NCI-H82 (cell line): ENCODE results near the gene PLCG1.

Experiments
- DNase-seq: peaks from one replicate; lab custom pipeline; 2025; lab: John Stamatoyannopoulos, UW

PLCG1 gene

DNA sequence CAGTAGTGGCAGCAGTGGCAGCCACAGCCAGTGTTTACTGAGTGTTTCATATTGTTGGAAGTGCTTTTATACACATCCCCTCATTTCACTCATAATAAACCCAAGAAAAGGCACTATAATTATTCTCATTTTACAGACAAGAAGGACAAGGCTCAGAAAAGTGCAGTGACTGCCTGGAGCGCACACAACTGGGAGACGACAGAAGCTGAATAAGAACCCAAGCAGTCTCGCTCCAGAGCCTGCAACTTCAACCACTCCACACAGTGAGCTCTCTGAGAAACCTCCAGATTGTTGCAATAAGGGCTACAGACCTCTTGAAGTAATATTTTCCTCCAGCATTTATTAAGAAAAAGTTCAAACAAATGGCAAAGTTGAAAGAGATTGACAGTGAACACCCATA, 76.9 kb downstream of the PLCG1 start:
- no peak for DNase-seq

DNA sequence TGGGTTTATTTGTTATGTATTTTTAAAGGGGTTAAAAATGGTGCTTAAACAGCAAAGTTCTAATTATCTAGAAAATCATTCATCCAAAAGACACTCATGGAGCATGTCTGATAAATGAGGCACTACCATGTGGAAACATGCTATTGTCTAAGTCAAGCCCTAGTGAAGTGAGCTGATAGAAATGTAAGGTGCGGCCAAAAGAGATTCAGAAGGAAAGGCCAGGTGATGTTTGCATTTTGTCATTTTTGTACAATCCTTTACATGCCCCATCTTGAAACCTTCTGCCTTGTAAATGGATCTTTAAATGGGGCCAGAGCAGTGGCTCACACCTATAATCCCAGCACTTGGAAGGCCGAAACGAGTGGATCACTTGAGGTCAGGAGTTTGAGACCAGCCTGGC, 77.3 kb downstream of the PLCG1 start:
- no peak for DNase-seq

- no peak for DNase-seq
These were observed 80.1 kb downstream of the PLCG1 start for GRCh38 chr20:41217422-41217821.

DNA sequence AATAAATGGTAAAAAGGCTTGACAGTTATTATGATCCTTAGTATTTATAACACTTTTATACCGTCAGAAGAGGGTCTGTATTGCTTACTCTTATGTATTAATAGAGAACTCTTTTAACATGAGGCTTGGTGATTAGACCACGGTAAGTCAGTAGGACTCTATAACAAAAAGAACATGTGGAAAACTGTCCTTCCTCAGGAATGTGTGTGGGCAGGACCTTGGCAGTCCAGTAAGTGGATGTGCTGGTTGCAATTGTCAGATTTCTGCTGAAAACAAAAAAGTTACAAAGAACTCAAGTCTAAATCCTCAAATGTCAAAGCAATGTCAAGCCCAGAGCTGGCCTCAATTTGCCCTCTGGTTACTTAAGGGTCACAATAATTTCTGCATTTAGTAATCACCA, 81.1 kb downstream of the PLCG1 start:
- no peak for DNase-seq

DNA sequence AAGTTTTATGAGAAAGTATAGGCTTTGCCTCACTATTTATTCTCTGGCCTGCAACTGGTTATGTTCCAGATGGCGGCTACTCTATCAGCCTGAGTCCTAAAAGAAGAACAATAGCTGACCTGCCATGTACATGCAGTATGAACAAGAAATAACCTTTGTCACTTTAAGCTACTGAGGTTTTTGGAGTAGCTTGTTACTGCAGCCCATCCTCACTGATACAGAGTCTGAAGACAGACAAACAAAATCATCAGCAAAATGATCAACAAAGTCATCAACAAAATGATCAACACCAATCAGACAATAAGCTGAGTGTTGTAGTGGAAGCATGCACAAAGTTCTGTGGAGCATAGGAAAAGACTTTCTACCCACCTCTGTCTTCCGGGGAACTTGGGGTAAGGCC, 82.5 kb downstream of the PLCG1 start:
- no peak for DNase-seq

DNA sequence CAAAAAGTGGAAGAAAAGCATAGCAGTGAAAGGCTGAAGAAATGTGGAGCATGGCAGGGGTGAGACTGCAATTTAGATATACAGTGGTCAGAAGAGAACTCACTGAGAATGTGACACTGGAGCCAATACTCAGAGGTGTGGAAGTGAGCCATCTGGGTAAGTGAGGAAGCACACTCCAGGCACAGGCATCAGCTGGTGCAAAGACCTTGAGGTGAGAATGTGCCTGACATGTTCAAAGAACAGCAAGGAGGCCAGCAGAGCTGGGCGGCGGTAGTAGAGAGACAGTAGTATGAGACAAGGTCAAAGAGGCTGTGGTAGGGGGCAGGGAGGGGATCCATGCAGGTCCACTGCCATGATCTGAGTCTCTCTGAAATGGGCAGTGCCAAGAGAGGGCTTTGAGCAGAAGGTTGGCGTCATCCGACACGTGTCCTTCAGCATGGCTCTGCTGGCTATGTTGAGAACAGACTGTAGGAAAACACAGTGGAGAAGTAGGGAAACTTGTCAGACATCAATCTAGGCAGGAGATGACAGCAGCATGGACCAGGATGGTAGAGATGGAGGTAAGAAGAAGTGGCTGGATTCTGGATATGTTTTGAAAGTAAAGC, 84.4 kb downstream of the PLCG1 start:
- no peak for DNase-seq

DNA sequence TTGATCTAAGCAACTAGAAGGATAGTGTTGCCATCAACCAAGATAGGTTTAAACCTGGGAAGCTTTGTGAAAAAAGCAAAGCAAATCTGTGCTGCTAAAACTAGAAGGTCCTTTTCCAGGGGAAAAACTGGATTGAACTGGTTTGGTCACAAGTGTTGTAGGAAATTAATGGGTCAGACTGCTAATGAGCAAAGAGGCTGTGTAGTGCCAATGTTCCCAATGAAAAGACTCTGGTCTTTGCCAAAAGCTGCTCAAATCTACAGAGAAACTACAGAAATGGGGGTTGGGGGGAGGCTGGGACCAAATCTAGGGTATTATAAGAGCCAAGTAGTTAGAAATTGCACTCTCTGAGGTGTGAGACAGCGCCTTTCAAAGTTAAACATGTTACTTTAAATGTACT, 85.0 kb downstream of the PLCG1 start:
- no peak for DNase-seq

DNA sequence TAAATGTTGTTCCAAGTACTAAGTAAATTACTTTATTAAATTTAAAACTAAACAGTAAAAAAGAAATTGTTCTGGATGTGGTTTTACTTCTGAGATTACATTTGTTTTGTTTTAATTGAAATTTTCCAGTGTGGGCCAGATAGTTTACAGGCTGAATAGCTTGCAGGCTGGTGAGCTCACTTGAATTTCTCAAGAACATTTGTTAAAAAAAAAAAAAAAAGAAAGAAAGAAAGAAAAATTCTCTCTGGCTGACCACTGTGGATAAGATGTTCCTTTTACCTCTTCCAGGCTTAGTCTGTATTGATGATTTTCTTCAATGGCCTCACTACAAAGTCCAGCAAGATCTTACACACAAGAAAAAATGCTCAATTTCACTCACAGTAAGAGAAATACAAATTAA, 85.4 kb downstream of the PLCG1 start:
- no peak for DNase-seq

DNA sequence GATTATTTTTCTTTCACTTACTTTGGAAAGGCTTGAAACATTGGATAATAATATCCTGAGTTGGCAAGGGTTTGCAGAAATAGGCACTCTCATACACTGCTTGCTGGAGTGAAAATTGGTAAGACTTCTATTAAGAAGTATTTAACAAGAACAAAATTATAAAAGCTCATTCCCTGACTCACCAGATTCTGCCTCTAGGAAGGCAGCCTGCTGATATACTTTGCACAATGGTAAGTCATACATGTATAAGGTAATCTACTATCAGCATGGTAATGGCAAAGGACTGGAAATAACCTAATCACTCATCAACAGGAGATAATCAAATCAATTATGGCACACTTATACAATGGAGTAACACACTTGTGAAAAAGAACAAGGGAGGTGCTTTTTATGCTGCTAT, 85.8 kb downstream of the PLCG1 start:
- DNase-seq, result no peak

DNA sequence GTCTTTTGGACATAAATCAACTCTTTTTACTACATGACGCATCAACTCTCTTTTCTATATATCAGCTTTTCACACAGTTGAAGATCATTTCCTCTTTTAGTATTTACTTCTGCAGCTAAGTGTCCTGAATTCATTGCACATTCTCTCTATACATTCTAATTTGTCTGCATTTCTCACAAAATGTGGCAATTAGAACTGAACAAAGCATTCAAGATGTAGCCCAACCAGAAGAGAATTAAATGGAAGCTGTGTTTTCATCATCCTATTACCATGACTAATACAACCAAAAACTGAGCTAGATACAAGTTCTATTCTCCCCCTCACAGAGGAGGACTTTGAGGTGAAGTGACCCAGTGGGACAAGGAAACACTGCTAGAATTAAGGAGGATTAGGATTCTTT, 86.9 kb downstream of the PLCG1 start:
- no peak for DNase-seq

DNA sequence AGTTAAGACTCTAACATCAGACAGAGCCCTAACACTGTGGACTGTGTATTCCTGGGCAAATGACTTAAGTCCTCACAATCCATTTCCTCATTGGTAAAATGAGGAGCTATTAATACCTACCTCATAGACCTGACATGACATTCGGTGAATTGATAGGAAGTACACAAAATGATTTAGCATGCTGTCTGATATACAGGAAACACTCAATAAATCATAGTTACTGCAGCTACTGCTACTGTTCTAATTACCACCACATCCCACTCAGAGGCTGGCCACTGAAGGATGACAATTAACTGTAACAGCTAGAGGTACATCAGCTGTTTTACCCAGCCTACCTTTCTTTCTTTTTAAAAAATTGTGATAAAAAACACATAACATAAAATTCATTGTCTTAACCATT, 87.7 kb downstream of the PLCG1 start:
- no peak for DNase-seq

DNA sequence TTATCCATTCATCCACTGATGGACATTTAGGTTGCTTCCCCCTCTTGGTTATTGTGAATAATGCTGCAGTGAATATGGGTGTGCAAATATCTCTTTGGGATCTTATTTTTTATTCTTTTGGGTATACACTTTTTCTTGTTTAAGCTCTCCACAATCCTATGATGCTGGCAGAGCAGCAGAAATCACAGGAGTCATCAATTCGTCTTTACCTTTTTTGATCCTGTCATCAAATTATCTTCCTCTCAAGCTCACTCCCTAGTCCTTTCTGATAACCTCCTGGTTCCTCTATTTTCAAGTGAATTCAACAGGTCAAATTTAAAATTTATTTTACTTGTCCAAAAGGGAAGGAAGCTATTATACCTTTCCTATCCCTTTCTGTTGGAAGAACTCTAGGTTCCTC, 89.1 kb downstream of the PLCG1 start:
- no peak for DNase-seq
